Endothelial cell of umbilical vein (primary cell): ENCODE results near the gene IGFBP4. TPM values are rescaled to one million over a fixed set of nuclear protein-coding genes. Genes with fewer than 3 reads are reported as not detected.
"Not testable (repeated sequence)": the region's sequence is repeated elsewhere in the genome, so short reads cannot be mapped to it uniquely, and the experiment has no call there.

Experiments used
- BruUV-seq: library from RNA; stranded (reverse); fragments of 400-500 nt; replicated peaks from 2 replicates; lab custom pipeline; 2021; lab: Mats Ljungman, UMichigan
- CTCF ChIA-PET: fragments of 300-600, 350-600 bp; sonication (Branson Sonifier 250); formaldehyde crosslinking; loops from one replicate; lab custom pipeline; 2021; ENCODE audit warnings: antibody characterized with exemption, inconsistent platforms; lab: Charles Lee
- POLR2A ChIA-PET: fragments of 300-600, 350-600 bp; sonication (Branson Sonifier 250); formaldehyde crosslinking; loops from one replicate; lab custom pipeline; 2021; ENCODE audit warnings: antibody characterized with exemption, inconsistent platforms; lab: Charles Lee
- DNase-seq: peaks from one replicate; pipeline ENCODE4 v3.0.0-alpha.2; 2011; ENCODE audit warnings: low read depth, low spot score
- FAIRE-seq: peaks from 2 replicates; lab custom pipeline; 2011; peaks lifted over from hg19 to GRCh38; lab: Jason Lieb, UNC
- H2AFZ ChIP-seq: 2 replicates; pipeline ENCODE4 v1.6.0; 2012; ENCODE audit warnings: low read depth, low read length, control low read depth, inconsistent platforms
- H3K27ac ChIP-seq: 2 replicates; pipeline ENCODE4 v1.5.1; 2011; ENCODE audit warnings: low read depth, mild to moderate bottlenecking, control low read depth, low read length, moderate library complexity; ENCODE audit not compliant: insufficient read depth
- H3K27me3 ChIP-seq, 2 experiments: 2 replicates each; pipeline versions ENCODE4 v1.6.0 to v1.6.1; 2011; ENCODE audit warnings: low read length in 2 of 2, mixed read lengths in 1 of 2; ENCODE audit not compliant: control insufficient read depth in 2 of 2, insufficient read depth in 2 of 2
- H3K36me3 ChIP-seq, 2 experiments: 2 replicates in 1 of 2; 3 replicates in 1 of 2; pipeline ENCODE4 v1.5.1; 2011; ENCODE audit warnings: low read length in 2 of 2, mild to moderate bottlenecking in 1 of 2, moderate library complexity in 1 of 2; ENCODE audit not compliant: control insufficient read depth in 2 of 2, insufficient read depth in 2 of 2; ENCODE audit errors: extremely low read depth in 1 of 2
- H3K4me1 ChIP-seq: 3 replicates; pipeline ENCODE4 v1.5.1; 2011; ENCODE audit warnings: mild to moderate bottlenecking, low read length; ENCODE audit not compliant: control insufficient read depth, insufficient read depth; ENCODE audit errors: extremely low read depth
- H3K4me2 ChIP-seq: 2 replicates; pipeline ENCODE4 v1.6.1; 2011; ENCODE audit warnings: low read length, control low read depth, mixed read lengths; ENCODE audit not compliant: insufficient read depth
- H3K4me3 ChIP-seq, 3 experiments: fragments of 200-600 bp in 1 of 3; sonication (generic), shearing (Covaris generic) in 1 of 3; replicated peaks in 1 of 3; 2 replicates each; pipeline ENCODE4 v1.5.1; 2011 to 2016; ENCODE audit warnings: control low read depth in 3 of 3, low read length in 3 of 3, mild to moderate bottlenecking in 2 of 3, inconsistent platforms in 1 of 3, low read depth in 1 of 3, moderate library complexity in 1 of 3; ENCODE audit not compliant: insufficient read depth in 1 of 3
- H3K79me2 ChIP-seq: 2 replicates; pipeline ENCODE4 v1.6.0; 2012; ENCODE audit warnings: low read length, inconsistent platforms; ENCODE audit not compliant: control insufficient read depth, insufficient read depth
- H3K9ac ChIP-seq: replicated peaks from 2 replicates; pipeline ENCODE3; 2011; ENCODE audit warnings: low read length, control low read depth; ENCODE audit not compliant: insufficient read depth; ENCODE audit errors: extremely low read depth
- H3K9me1 ChIP-seq: replicated peaks from 3 replicates; pipeline ENCODE4 v1.6.0; 2011; ENCODE audit warnings: mild to moderate bottlenecking, low read length; ENCODE audit not compliant: control insufficient read depth, insufficient read depth; ENCODE audit errors: extremely low read depth
- H3K9me3 ChIP-seq: replicated peaks from 2 replicates; pipeline ENCODE4 v1.5.1; 2012; ENCODE audit warnings: low read length, inconsistent platforms; ENCODE audit not compliant: control insufficient read depth, insufficient read depth
- H4K20me1 ChIP-seq: replicated peaks from 2 replicates; pipeline ENCODE3; 2011; ENCODE audit warnings: mild to moderate bottlenecking, low read length; ENCODE audit not compliant: control insufficient read depth, insufficient read depth; ENCODE audit errors: extremely low read depth
- CTCF ChIP-seq, 2 donors: IDR thresholded peaks; 1 replicate in 1 of 2; 2 replicates in 1 of 2; pipeline ENCODE4 v1.5.1; 2011; ENCODE audit warnings: low read length in 2 of 2, mild to moderate bottlenecking in 2 of 2, moderate library complexity in 2 of 2, control low read depth in 1 of 2, inconsistent platforms in 1 of 2, low read depth in 1 of 2; ENCODE audit not compliant: insufficient read depth in 1 of 2; ENCODE audit errors: extremely low read depth in 1 of 2
- EZH2 ChIP-seq: IDR thresholded peaks from 2 replicates; pipeline ENCODE4 v1.6.1; 2012; ENCODE audit warnings: borderline replicate concordance, low read depth, mild to moderate bottlenecking, moderate library complexity, low read length, inconsistent platforms; ENCODE audit not compliant: severe bottlenecking
- FOS ChIP-seq: IDR thresholded peaks from 2 replicates; pipeline ENCODE4 v1.6.1; 2011; ENCODE audit warnings: mild to moderate bottlenecking, low read length, moderate library complexity, borderline replicate concordance; ENCODE audit not compliant: insufficient read depth
- GATA2 ChIP-seq: IDR thresholded peaks from 2 replicates; pipeline ENCODE4 v1.7.0; 2011; ENCODE audit warnings: low read depth, mild to moderate bottlenecking, moderate library complexity, mixed read lengths, low read length; ENCODE audit not compliant: insufficient read length, insufficient read depth
- JUN ChIP-seq: IDR thresholded peaks from 2 replicates; pipeline ENCODE4 v1.6.1; 2011; ENCODE audit warnings: borderline replicate concordance, low read depth; ENCODE audit not compliant: insufficient read length, insufficient read depth
- MAX ChIP-seq: IDR thresholded peaks from 2 replicates; pipeline ENCODE4 v1.6.1; 2011; ENCODE audit not compliant: insufficient read depth, insufficient read length
- MYC ChIP-seq: IDR thresholded peaks from one replicate; pipeline ENCODE4 v1.6.1; 2011; ENCODE audit warnings: mild to moderate bottlenecking, low read depth, low read length
- POLR2A ChIP-seq: IDR thresholded peaks from 2 replicates; pipeline ENCODE4 v1.6.1; 2012; ENCODE audit warnings: low read depth, mild to moderate bottlenecking, control low read depth, low read length
- POLR2AphosphoS5 ChIP-seq: IDR thresholded peaks from 2 replicates; pipeline ENCODE4 v1.6.1; 2012; ENCODE audit warnings: low read depth, mild to moderate bottlenecking, control low read depth, low read length, moderate library complexity; ENCODE audit not compliant: insufficient read depth
- dilution Hi-C: fragments of 300-500 bp; cut with MboI; formaldehyde crosslinking; loops from one replicate; pipeline ENCODE4 v1.15.0; 2019; ENCODE audit warnings: low sequenced_read_pairs; ENCODE audit not compliant: extremely low pct_ligation_motif_present
- intact Hi-C: fragments of 100-400 bp; cut with micrococcal nuclease; formaldehyde crosslinking; loops from one replicate; pipeline ENCODE4 v1.10.0; 2022
- polyA plus RNA-seq, 4 experiments: library from polyadenylated mRNA; depleted of rRNA in 3 of 4; stranded (reverse) in 3 of 4; unstranded in 1 of 4; fragments of >200 nt; gene quantifications; 2 replicates each; pipeline versions ENCODE4 v1.2.1 to v1.2.3, GENCODE V29; 2011 to 2012; ENCODE audit warnings: missing spikeins in 1 of 4
- total RNA-seq: library from RNA; stranded (reverse); gene quantifications from 2 replicates; pipeline ENCODE4 v1.2.3, GENCODE V29; 2021

The IGFBP4 gene
- total and polyA plus RNA-seq, 2 donors (not counting 3 experiments of a cell fraction or from before 2014, with no cell fraction given), result 377 to 618 TPM

- H3K9ac ChIP-seq, result no peak overlapping the region
- dilution Hi-C loops, result no loop called here
- POLR2A ChIA-PET, result no interaction called here
- no peak overlapping the region for H3K4me3 ChIP-seq
- no peak overlapping the region for H3K27ac ChIP-seq
- H3K4me1 ChIP-seq, result peaks cover 15% of the 10 kb centered on the region
- no peak for FAIRE-seq
- no peaks in the 10 kb centered on the region for H3K9me1 ChIP-seq
- no peaks in the 10 kb centered on the region for H3K27me3 ChIP-seq
- no TSS peak for BruUV-seq
- no peaks in the 10 kb centered on the region for H4K20me1 ChIP-seq
- intact Hi-C loops, result loop anchor here (10.0 kb wide), 1 partner anchor 208 kb away; no protein-coding TSS in a partner anchor
- H3K36me3 ChIP-seq, result peaks cover 0 to 12% of the 10 kb centered on the region in 2 experiments
- TF ChIP-seq GATA2, result no peak
- no peak for TF ChIP-seq POLR2A
- TF ChIP-seq FOS, result no peak
- no peak for TF ChIP-seq MAX
- no peak for TF ChIP-seq POLR2AphosphoS5
- no peak for TF ChIP-seq MYC
- no peak for TF ChIP-seq EZH2
- no peak for TF ChIP-seq JUN
- no peak for TF ChIP-seq CTCF (IDR thresholded peaks at IDR 0.05; ENCODE audit: extremely low read depth in 1 of 2, insufficient read depth in 1 of 2, low read depth in 1 of 2, low read length in 2 of 2)
- DNase-seq, result no peak
- H3K4me2 ChIP-seq, result no peak overlapping the region
- CTCF ChIA-PET, result interaction anchor here (0.6 to 3.0 kb wide), 6 partner anchors 12 to 221 kb away, joined by 3 to 12 read pairs (median 3); no protein-coding TSS in a partner anchor
- H3K9me3 ChIP-seq, result no peaks in the 10 kb centered on the region
- H3K79me2 ChIP-seq, result peaks cover 49% of the 10 kb centered on the region
- H2AFZ ChIP-seq, result no peak overlapping the region
Measured at GRCh38 chr17:40412880-40413279, 30.4 kb upstream of the IGFBP4 start.

DNA sequence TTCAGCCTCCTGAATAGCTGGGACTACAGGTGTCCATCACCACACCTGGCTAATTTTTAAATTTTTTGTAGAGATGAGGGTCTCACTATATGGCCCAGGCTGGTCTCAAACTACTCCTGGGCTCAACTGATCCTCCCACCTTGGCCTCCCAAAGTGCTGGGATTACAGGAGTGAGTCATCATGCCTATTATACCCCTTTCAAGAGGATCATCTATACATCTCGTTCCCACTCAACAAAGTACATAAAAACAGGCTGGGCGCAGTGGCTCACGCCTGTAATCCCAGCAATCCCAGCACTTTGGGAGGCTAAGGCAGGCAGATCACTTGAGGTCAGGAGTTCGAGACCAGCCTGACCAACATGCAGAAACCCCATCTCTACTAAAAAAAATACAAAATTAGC lies 28.9 kb upstream of the IGFBP4 start:
- H4K20me1 ChIP-seq, H3K27me3 ChIP-seq, DNase-seq, H3K9ac ChIP-seq, BruUV-seq, FAIRE-seq, dilution Hi-C loops, H3K9me3 ChIP-seq, H3K9me1 ChIP-seq, H3K4me3 ChIP-seq, H3K4me2 ChIP-seq, H2AFZ ChIP-seq, H3K27ac ChIP-seq: not testable (repeated sequence)
- peaks cover 0 to 10% of the 10 kb centered on the region in 2 experiments for H3K36me3 ChIP-seq
- peaks cover 46% of the 10 kb centered on the region for H3K79me2 ChIP-seq
- H3K4me1 ChIP-seq, result peaks cover 20% of the 10 kb centered on the region
- ChIA-PET CTCF (interaction anchor here (0.8 to 6.5 kb wide), 14 partner anchors 12 to 145 kb away, joined by 3 to 91 read pairs (median 7); no protein-coding TSS in a partner anchor), POLR2A (interaction anchor here (0.7 kb wide), 1 partner anchor 12 kb away, joined by 3 read pairs; no protein-coding TSS in a partner anchor)
- intact Hi-C loops, result loop anchor here (10.0 kb wide), 1 partner anchor 210 kb away; no protein-coding TSS in a partner anchor
